Osteoblast (primary cell): ENCODE measurements around the gene USB1. TPM values are rescaled to one million over a fixed set of nuclear protein-coding genes. Genes with fewer than 3 reads are reported as not detected.
"Not testable (repeated sequence)": the region's sequence is repeated elsewhere in the genome, so short reads cannot be mapped to it uniquely, and the experiment has no call there.

Source experiments
- DNase-seq: peaks from one replicate; pipeline ENCODE4 v3.0.0; 2011; ENCODE audit warnings: low spot score, mixed read lengths; ENCODE audit not compliant: insufficient read length; ENCODE audit errors: missing footprints
- H2AFZ ChIP-seq: 2 replicates; pipeline ENCODE4 v1.6.0; 2011; ENCODE audit warnings: mild to moderate bottlenecking, low read length
- H3K27ac ChIP-seq: 2 replicates; pipeline ENCODE4 v1.5.1; 2011; ENCODE audit warnings: mild to moderate bottlenecking, low read depth, low read length, moderate library complexity
- H3K27me3 ChIP-seq: 2 replicates; pipeline ENCODE4 v1.6.0; 2012; ENCODE audit warnings: mild to moderate bottlenecking, control low read depth, inconsistent platforms, low read length, moderate library complexity; ENCODE audit not compliant: insufficient read depth
- H3K36me3 ChIP-seq: 2 replicates; pipeline ENCODE4 v1.5.1; 2011; ENCODE audit warnings: mild to moderate bottlenecking, low read length, control low read depth, moderate library complexity; ENCODE audit not compliant: insufficient read depth
- H3K4me1 ChIP-seq: 2 replicates; pipeline ENCODE4 v1.5.1; 2011; ENCODE audit warnings: mild to moderate bottlenecking, low read length, control low read depth, moderate library complexity; ENCODE audit not compliant: insufficient read depth
- H3K4me2 ChIP-seq: 2 replicates; pipeline ENCODE4 v1.6.0; 2011; ENCODE audit warnings: mild to moderate bottlenecking, low read length; ENCODE audit not compliant: insufficient read depth
- H3K4me3 ChIP-seq: fragments of 200-600 bp; sonication (generic); 3 replicates; pipeline ENCODE4 v1.5.1; 2012; ENCODE audit warnings: mild to moderate bottlenecking, low read length, inconsistent platforms; ENCODE audit not compliant: insufficient read depth
- H3K79me2 ChIP-seq: 2 replicates; pipeline ENCODE4 v1.6.0; 2012; ENCODE audit warnings: mild to moderate bottlenecking, low read length, control low read depth, inconsistent platforms; ENCODE audit not compliant: insufficient read depth
- H3K9me3 ChIP-seq: 2 replicates; pipeline ENCODE4 v1.5.1; 2011; ENCODE audit warnings: low read depth, low read length, control low read depth
- H4K20me1 ChIP-seq: 2 replicates; pipeline ENCODE4 v1.6.0; 2012; ENCODE audit warnings: mild to moderate bottlenecking, low read length, control low read depth; ENCODE audit not compliant: insufficient read depth
- CTCF ChIP-seq: IDR thresholded peaks from 2 replicates; pipeline ENCODE4 v1.5.1; 2011; ENCODE audit warnings: mild to moderate bottlenecking, low read depth, low read length, moderate library complexity; ENCODE audit errors: extremely low read depth
- total RNA-seq: library from RNA; depleted of rRNA; stranded (reverse); fragments of >200 nt; gene quantifications from 2 replicates; pipeline ENCODE4 v1.2.3, GENCODE V29; 2012

Gene USB1
- total RNA-seq, 1 donor, result 19.2 TPM

GRCh38 chr16:58002936-58003335 is 1.7 kb downstream of the USB1 start:
- peaks cover 29% of the 10 kb centered on the region for H3K36me3 ChIP-seq
- TF ChIP-seq CTCF, result no peak

GRCh38 chr16:58004736-58005135 is 3.5 kb downstream of the USB1 start:
- H3K4me2 ChIP-seq, H3K27ac ChIP-seq, DNase-seq, H3K4me3 ChIP-seq, H2AFZ ChIP-seq, H3K9me3 ChIP-seq, H3K27me3 ChIP-seq: not testable (repeated sequence)
- Histone ChIP-seq H3K4me1 (peaks cover 15% of the 10 kb centered on the region), H3K79me2 (peaks cover 15% of the 10 kb centered on the region), H4K20me1 (peaks cover 11% of the 10 kb centered on the region), H3K36me3 (peaks cover 24% of the 10 kb centered on the region)

More at GRCh38 chr16:58002936-58003335, 1.7 kb downstream of the USB1 start:
- Histone ChIP-seq H3K27ac (no peak overlapping the region), H2AFZ (no peak overlapping the region), H3K27me3 (no peaks in the 10 kb centered on the region), H3K9me3 (no peaks in the 10 kb centered on the region), H4K20me1 (peaks cover 19% of the 10 kb centered on the region), H3K4me1 (peaks cover 26% of the 10 kb centered on the region), H3K79me2 (peaks cover 29% of the 10 kb centered on the region), H3K4me2 (no peak overlapping the region), H3K4me3 (no peak overlapping the region)
- DNase-seq, result no peak

- Histone ChIP-seq H3K36me3 (peaks cover 28% of the 10 kb centered on the region), H2AFZ (no peak overlapping the region), H3K4me3 (no peak overlapping the region), H3K4me2 (no peak overlapping the region), H3K4me1 (peaks cover 10% of the 10 kb centered on the region), H3K79me2 (peaks cover 8% of the 10 kb centered on the region), H3K27me3 (no peaks in the 10 kb centered on the region), H3K27ac (no peak overlapping the region), H3K9me3 (no peaks in the 10 kb centered on the region), H4K20me1 (peaks cover 12% of the 10 kb centered on the region)
- no peak for DNase-seq
- no peak for TF ChIP-seq CTCF
Measured at GRCh38 chr16:58009856-58010416, 8.7 kb downstream of the USB1 start.

GRCh38 chr16:58010886-58011285 is 9.7 kb downstream of the USB1 start:
- Histone ChIP-seq H3K79me2 (peaks cover 8% of the 10 kb centered on the region), H4K20me1 (peaks cover 10% of the 10 kb centered on the region), H3K27ac (no peak overlapping the region), H3K4me2 (no peak overlapping the region), H3K9me3 (no peaks in the 10 kb centered on the region), H3K27me3 (no peaks in the 10 kb centered on the region), H3K36me3 (peaks cover 31% of the 10 kb centered on the region), H3K4me3 (no peak overlapping the region), H2AFZ (no peak overlapping the region), H3K4me1 (peaks cover 8% of the 10 kb centered on the region)
- DNase-seq, result no peak
- no peak for TF ChIP-seq CTCF
